IPS DF 4.7 (cell line): ENCODE data around the gene SHOC2.
A peak's percentile ranks its signal among the peaks of the same experiment; 100 is the strongest.

Source experiments
- DNase-seq: peaks from one replicate; pipeline ENCODE4 v3.0.0-alpha.2; 2013; ENCODE audit warnings: low spot score; ENCODE audit errors: extremely low read depth

SHOC2 gene

DNA sequence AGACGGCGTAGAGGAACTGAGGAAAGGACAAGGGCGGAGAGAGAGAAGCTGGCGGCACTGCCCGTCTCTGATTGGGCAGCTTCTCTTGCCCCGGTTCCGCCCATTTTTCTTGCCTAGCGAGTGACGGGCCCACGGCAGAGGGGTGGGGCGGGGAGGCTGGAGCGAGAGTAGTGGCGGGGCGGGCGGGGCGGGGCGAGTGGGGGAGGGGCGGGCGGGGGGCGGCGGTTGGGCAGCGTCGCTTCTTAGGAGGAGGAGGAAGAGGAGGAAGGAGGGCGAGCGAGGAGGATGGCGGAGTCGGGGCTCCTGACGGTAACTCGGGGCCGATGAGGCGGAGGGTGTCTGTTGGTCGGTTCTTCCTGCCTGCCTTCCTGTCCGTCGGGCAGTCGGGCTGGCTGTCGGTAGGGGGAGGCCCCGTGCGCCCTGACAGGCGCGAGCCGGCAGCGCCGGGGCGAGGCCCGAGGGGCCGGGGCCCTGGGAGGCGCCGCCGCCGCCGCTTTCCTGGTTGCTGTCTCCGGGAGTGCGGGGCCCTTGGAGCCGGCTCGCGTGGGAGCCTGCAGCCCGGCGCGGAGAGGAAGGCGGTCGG is at the start of gene SHOC2:
SHOC2 (plus strand) TSS at position 256 of the 583 bp plus-strand sequence. CDS start 44,755 bp downstream, outside the sequence.
- DNase-seq, result no peak

DNA sequence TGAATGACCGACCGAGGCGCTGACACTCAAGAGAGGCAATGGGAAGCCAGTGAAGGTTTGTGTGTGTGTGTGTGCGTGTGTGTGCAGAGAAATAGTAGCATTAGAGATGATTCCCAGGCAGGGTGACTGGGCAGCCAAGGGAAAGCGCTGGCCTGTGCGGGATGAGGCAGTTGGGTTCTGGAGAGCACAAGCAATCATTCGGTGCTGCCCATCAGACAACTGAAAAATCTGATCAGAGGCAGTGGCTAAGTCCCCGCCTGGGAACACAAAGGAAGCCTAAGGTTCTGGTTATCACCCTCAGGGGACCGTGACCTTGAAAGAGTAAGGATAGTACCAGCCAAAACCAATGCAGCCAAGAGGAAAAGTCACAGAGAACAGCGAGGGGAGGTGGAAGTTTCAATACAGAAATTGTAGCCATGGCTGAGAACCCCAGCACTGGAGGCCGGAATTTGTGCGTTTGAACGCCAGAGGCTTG is 48.5 kb upstream of the SHOC2 start:
- no peak for DNase-seq

DNA sequence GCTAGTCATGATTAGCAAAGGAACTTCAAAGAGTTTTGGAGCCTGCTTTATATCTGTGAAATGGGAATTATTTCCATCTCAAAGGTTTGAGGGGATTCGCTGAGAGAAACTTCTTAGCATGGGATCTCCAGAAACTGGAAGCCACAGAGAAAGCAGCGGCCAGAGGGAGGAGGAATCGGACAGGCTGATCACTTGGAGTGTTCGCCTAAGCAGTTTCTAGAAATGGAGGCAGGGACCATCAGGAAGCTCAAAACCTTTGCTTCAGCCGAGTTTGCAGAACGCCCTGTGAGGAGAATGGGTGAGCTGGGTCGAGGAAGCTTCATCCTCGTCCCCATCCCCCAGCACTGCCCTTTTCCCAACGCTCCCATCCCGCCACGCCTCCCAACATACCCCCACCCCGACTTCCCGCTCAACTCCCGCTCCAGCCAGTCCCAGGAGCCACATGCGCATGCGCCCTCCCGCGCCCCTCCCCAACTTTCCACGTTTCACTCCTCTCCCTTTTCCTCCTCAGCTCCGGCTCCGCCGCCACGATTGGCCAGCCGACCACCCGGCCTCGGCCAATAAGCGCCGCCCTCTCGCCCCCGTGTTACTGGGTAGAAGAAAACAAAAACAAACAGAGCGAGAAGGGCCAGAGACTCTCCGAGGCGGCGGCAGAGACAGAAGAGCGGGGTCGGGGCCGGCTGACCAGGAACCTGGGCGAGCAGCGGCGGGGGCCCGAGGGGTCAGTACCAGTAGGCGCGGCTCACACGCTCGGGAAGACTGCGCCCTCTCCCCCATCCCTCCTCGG is 47.9 kb upstream of the SHOC2 start, which contains the start of gene PDCD4:
PDCD4 (plus strand) TSS at position 631 of the 787 bp plus-strand sequence. CDS start 4,100 bp downstream, outside the sequence.
- peak; percentile 89 for DNase-seq

DNA sequence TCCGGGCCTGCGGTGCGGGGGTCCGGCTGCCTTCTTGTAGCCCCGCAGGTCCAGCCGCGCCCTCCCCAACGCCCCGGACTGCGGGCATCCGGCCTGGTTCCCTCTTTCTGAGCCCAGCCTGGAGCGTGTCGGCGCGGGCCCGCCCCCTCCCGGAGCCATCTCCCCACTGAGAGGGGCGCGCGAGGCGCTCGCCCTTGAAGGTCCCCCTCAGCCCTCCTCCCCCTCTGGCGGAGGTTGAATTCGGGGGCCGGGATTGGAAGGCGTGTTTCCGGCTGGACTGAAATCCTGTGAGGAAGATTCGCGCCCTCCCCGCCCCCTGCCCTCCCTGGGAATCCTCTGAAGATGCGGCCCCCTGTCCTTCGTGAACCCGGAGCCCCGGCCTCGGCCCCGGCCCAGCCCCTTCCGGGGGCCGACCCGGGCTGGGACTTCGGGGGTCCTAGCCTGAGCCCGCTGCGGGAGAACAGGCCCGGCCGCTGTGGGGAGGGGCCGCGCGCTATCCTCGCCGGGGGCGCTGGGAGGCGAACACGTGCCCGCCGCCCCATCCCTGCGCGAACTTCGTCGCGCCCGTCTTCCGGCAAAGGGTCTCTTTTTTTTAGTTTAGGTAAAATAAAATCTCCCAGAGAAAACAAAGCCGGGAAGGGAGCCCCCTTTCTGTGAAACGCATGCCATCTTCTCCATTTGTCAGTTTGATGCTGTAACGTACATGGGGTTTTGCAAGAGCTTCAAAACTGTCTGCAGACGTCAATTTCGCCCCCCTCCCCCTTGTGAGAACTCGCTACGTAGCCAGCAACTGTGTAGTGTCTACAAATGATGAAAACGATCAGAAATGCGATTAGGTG is 47.0 kb upstream of the SHOC2 start:
- DNase-seq, result no peak

DNA sequence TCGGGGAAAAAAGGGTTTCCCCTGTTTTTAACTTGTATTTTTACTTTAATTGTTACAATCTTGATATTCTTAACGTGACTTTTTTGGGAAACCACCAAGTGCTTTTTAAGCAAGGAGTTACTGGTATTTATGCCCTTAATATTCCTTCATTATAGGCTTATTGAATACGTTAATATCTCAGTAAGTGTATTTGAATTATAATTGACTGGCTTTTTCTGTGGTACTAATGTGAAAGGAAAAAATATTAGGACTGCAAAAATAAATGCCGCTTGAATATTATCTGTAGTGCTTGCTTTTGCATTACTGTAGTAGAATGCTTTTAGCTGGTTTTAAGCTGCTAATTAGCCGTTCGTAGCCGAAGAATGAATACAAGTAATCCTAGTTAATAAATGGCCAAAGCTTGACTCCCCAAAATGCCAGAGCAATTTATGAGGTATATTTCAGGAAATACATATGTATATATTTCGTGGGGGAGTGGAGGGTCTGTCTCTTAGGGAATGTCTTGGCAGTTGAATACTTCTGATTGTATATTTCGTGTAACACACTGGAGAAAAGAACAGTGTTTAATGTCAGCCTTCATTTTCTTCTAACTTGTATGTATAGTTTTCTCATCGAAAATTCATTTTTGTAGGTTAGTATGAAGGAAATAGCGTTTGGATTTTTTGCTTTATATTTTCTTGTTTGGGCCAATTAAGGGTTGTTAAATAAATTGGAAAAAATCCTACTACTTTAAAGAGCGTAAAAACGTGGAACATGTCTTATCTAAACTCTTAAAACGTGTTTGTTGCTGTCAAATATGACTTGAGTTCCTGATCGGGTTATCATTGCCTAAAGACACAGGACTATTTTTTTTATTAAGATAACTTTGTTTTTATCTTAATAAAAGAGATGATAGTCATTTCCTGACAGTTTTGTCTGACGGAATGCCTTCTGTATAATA is 46.1 kb upstream of the SHOC2 start:
- DNase-seq, result no peak

DNA sequence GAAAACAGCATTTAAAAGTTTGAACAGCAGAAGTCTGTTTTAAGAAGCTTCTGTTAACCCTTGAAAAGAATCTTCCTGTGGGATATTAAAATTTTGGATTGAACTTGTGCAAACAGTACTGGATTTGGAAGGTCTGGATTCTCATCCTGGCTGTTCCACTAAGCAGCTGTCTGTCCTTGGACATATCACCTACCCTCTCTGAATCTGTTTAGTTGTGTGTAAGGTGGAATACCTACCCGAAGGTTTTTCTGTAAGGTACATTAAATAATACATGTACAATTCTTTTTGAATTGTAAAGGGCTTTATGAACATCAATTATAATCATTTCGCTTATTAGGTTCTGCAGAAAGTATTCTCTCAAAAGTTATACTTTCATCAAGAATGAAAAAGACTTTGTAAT is 45.5 kb upstream of the SHOC2 start:
- no peak for DNase-seq

DNA sequence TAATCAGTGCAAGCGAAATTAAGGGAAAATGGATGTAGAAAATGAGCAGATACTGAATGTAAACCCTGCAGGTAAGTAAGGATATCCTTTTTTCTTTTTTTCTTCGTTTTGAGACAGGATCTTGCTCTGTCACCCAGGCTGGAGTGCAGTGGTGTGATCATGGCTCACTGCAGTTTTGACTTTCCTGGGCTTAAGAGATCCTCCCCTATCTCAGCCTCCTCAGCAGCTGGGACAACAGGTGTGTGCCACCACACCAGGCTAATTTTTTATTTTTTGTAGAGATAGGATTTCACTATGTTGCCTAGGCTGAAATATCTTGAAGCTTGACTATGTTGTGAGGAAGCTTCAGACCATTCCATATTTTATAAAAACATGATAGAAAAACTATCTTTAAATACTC is 43.4 kb upstream of the SHOC2 start:
- DNase-seq, result no peak

DNA sequence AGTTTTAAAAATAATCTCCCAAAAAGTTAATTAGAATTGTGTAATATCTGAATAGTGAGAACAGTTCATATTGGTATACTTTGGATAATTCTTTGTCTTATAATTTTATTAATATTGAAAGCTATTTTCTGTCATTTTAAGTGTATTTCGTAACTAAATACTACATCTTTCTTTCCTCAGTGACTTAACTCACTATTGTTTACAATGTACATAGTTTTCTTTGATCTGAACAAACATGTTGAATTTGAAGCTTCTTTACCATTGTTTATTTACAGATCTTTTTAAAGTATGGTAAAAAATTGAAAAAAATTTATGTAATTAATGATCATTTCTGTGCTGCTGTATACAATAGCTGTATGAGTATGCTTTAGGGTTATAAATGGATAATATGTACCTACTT is 42.6 kb upstream of the SHOC2 start:
- no peak for DNase-seq

DNA sequence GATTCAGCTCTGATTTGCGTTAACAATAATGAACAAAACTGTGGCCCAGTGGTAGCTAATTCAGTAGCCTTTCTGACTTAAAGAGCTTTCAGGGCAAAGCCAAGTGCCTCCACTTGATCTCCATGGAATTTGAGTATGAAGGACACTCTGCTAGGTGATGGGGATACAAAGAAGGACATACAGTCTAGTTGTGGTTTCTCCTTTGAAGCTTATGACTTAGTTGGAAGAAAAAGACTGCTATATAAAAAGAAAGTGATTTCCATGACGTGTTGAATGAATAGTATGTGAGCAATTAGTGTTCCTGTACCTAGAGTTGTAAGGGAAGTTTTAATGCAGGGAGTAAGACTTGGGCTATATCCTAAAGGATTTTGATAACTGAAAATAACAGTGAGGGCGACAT is 39.4 kb upstream of the SHOC2 start:
- DNase-seq, result no peak

DNA sequence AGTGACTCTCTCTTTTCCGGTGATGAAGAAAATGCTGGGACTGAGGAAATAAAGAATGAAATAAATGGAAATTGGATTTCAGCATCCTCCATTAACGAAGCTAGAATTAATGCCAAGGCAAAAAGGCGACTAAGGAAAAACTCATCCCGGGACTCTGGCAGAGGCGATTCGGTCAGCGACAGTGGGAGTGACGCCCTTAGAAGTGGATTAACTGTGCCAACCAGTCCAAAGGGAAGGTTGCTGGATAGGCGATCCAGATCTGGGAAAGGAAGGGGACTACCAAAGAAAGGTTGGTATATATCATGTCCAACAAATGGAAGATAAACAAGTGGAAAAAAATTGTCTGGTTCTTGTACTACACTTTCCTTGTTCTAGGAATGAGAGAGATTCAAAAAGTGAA is 38.2 kb upstream of the SHOC2 start:
- DNase-seq, result no peak

DNA sequence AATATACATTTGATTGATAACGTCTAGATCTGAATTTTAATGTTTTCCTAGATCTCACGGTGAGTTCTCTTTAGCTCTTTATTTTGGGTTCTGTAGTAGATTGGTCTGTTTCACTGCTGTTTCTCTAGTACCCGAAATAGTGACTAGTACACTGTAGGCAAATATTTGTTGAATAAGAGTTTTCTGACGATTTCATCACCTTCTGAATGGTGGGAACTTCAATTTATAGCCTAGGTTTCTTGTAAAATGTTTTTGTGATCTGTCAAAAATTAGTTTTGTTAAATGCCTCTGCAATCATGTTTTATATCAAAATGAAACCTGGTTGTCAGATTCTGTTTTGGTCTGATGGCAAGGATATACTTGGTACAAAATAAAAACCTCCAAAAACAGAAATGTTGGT is 37.5 kb upstream of the SHOC2 start:
- no peak for DNase-seq

DNA sequence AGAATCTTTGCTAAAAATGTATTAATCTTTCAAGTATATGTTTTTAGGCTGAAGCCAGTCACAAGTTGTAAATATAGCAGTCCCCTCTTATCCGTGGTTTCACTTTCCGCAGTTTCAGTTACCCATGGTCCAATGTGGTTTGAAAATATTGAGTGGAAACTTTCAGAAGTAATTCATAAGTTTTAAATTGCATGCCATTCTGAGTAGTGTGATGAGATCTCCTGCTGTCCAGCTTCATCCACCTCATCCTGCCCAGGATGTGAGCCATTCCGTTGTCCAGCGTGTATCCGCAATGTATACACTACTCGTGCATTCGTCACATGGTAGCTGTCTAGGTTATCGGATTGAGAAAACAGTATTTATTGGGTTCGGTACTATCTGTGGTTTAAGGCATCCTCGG is 35.5 kb upstream of the SHOC2 start:
- no peak for DNase-seq

DNA sequence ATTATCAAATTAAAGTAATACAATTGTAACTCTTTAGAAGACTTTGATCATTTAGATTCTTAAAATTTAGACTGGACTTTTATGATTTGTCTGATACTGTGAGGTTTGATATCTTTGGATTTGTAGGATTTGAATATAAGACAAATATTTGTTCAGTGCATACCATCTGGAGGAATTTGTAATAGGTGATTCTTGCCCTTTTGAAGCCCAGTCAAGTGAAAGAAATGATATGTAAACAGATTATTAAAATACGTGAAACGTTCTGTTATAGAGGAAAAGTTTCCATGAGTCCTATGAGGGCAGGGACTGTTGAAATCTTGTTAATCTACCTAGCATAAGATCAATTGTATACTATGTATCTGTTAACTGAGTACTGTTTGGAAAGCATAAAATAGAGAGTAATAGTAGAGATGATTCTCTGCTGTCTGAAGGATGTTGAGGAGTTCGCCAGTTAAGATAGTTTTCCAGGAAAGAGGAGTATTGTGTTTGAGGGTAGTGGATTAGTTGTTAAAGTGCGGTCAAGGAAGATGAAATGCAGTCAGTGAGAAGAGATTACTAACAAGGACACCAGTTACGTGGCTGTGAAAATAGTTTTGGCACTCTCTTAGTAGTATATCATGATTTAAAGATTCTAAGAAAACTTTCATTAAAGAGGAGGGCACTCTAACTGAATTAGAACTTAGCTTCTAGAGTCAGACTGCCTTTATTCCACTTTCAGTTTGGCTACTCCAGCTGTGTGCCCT is 33.3 kb upstream of the SHOC2 start:
- no peak for DNase-seq

DNA sequence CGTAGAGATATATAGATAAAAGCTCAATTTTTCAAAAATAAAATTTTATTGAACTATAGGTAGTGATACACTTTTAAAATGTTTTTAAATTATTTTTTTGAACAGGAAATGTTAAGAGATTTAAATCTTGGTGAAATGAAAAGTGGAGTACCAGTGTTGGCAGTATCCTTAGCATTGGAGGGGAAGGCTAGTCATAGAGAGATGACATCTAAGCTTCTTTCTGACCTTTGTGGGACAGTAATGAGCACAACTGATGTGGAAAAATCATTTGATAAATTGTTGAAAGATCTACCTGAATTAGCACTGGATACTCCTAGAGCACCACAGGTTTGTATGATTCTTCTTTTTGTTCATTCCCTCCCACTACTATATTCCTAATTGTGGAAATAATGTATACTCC is 31.8 kb upstream of the SHOC2 start:
- DNase-seq, result no peak

DNA sequence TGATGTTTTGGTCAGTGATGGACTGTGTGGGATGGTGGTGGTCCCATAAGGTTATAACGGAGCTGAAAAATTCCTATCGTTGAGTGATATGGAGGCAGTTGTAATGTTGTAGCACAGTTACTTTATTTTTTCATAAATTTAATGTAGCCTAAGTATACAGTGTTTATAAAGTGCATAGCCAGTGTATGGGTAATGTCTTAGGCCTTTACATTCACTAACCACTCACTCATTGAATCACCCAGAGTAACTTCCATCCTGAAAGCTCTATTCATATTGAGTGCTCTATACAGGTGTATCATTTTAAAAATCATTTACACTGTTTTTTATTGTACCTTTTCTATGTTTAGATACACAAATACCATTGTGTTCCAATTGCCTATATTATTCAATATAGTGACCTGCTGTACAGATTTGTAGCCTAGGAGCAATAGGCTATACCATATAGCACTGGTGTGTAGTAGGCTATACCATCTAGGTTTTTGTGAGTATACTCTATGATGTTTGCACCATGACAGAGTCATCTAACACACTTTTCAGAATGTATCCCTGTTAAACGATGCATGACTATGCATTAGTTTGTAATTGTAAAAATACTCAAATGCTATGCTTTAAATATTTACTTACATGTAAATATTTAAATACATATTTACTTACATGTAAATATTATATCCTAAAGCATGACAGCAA is 26.7 kb upstream of the SHOC2 start:
- no peak for DNase-seq

DNA sequence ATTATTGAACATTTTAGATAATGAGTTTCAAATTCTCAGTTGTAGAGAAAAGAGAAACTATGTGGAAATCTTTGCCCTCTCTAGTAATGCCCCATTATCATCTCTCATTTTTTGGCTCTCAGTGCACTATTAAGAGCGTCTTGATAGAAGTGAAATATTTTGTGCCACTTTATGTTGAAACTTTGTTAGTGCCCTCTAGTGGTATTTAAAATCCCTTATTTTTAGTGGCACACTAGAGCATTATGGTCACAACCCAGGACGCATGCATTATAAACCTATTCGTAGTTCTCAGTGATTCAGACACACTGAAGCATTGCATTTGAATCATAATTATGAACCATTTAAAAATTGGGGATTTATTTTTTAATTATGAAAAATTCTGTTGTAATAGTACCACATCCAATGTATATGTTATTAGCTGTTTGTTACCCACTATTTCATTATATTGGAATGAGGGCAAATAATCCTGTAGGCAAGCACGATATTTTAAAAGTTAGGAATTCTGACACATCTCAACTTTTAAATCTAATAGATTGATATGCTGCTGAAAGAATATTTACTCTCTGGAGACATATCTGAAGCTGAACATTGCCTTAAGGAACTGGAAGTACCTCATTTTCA is 25.7 kb upstream of the SHOC2 start:
- DNase-seq, result no peak

DNA sequence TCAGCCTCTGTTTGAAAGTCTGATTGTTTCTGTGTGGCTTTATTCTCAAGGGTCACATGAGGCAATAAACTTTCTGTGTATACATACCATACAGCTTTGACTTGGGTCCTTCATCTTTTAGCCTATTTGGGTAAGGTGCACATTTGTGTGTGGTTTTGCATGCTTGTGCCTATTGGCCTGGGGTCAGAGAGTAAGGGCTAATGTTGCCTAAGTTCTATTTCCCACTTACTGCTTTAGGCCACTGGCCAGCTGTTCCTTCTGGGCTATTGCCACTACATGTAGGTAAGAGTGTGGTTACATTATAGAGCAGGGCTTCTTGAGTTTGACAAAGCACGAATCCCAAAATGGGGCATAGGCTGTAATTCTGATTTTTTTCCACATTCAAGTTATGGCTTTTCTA is 22.2 kb upstream of the SHOC2 start:
- DNase-seq, result no peak

DNA sequence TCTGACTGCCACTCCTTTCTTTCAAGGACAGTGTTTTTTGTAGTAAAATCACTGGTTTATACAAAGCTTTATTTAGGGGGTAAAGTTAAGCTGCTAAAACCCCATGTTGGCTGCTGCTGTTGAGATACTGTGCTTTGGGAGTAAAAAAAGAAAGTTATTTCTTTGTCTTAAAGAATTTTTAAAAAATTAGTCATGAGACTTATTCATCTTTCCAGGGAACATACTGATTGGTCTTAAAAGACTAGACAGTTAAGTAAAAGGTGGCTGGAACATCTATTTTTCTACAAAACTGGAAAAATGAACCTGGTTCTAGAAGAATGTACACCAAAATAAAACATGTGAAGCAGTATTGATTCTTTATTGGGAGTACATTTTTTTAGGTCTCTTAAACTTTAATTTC is 21.0 kb upstream of the SHOC2 start:
- DNase-seq, result no peak

DNA sequence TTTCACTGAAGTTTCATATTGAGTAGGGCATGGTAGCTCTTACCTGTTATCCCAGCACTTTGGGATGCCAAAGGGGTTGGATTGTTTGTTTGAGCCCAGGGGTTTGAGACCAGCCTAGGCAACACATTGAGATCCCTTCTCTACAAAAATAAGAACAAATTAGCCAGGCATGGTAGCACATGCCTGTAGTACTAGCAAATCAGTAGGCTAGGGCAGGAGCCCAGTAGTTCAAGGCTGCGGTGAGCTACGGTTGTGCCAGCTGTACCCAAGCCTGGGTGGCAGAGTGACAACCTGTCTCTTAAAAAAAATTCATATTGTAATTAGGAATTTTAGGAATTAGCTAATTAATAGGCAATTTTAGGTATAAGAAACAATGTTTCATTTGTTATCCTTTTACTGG is 18.4 kb upstream of the SHOC2 start:
- DNase-seq, result no peak
